ENCODE data around the gene DDIT4.
A peak's percentile ranks its signal among the peaks of the same experiment; 100 is the strongest.

Gene DDIT4

DNA sequence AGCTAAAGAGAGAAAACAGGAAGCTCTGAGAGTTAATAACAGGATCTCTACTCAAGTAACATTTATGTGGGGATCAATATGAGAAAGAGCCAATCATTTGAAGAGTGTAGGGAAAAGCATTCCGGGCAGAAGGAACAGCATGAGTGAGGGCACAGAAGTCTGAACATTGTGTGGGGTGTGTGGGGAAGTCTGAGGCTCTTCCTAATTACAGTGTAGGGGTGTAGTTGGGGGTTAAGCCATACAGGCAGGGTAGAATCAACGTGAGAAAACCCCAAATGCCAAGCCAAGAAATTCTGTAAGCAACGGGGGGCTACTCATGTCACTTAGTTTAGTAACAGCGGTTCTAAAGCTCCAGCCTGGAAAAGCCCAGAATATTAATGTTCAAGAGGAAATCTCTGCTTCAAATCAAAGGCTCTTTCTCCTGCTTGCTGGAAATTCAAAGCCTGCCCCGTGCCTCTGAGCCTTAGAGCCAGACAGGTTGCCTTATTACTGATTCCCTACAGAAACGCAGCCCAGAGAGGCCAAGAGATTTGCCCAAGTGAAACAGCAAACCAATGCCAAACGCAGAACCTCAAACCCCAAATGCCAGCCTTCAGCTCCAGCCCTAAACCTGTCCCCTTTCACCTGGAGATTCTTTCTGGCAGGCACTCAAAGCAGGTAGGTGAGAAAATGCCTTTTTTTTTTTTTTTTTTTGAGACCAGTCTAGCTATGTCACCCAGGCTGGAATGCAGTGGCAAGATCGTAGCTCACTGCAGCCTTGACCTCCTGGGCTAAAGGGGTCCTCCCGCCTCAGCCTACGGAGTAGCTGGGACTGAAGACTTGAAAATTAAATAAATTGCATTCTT is 44.9 kb downstream of the DDIT4 start:
- DNase-seq: no peak

GRCh38 chr10:72319416-72320254 is 45.9 kb downstream of the DDIT4 start:
- peak; percentile 94 for DNase-seq

GRCh38 chr10:72320676-72321247 is 47.0 kb downstream of the DDIT4 start:
- peak; percentile 82 for DNase-seq

DNA sequence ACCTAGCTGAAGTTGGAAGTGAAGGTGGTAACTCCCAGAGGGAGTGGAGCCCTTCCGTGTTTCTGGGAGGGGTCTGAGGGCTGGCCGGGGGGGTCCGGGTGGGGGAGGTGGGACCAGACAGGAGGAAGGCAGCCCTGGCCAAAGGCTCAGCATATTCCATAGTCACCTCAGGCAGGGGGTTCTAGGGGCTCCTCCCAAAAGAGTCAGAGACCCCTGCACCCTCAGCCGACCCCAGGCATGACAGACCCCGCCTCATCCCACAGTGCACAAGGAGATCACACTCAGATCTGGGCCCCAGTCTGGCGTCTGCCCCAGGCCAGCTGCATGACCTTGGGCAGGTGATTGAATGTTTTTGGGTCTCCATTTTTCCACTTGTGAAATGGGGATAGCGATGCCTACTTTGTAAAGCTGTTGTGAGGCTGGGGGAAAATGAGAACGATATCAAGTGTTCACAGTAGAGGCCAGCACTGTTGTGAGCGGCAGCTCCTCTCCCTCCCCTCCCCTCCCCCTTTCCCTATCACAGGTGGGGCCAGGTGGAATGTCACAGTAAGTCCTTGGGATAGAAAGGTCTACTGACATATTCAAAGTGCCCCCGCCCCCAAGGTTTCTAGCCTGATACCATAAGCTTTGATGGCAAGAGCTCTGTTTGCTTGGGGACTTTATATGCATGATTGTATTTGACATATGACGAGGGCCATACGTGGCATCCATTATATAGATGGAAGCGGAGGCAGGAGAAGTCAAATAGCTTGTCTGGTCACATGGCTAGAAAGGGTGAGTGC is 47.7 kb downstream of the DDIT4 start:
- peak; percentile 67 for DNase-seq

DNA sequence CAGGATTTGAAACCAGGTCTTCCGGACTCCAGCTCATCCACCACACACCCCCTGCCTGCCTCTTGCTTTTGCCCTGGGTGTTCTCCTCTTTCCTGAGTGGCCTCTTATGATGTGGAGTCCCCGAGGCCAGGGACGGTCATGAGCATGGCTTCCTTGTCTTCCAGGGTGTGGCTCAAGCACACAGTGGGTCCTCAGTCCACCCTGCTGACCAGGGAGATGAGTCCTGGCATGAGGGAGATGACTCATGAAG is 48.2 kb downstream of the DDIT4 start:
- DNase-seq: no peak

GRCh38 chr10:72322280-72323058 is 48.7 kb downstream of the DDIT4 start:
- DNase-seq: peak; percentile 70

- peak; percentile 62 for DNase-seq
Observed at GRCh38 chr10:72323108-72323749, 49.5 kb downstream of the DDIT4 start.

GRCh38 chr10:72323771-72324191 is 50.1 kb downstream of the DDIT4 start:
- DNase-seq: no peak
